Parathyroid adenoma (tissue), 2 donors: Measurements from ENCODE around the gene PTGDS.

Experiments used
- H2AFZ ChIP-seq: fragments of 300-600 bp; sonication (generic); one replicate; pipeline ENCODE4 v1.7.0; 2017; ENCODE audit warnings: antibody characterized with exemption, mild to moderate bottlenecking
- H3K27ac ChIP-seq: fragments of 300-600 bp; sonication (generic); one replicate; pipeline ENCODE4 v1.7.0; 2017
- H3K27me3 ChIP-seq: fragments of 300-600 bp; sonication (generic); one replicate; pipeline ENCODE4 v1.7.0; 2017; ENCODE audit warnings: low read length; ENCODE audit not compliant: control insufficient read depth, insufficient read depth
- H3K36me3 ChIP-seq: fragments of 300-600 bp; sonication (generic); one replicate; pipeline ENCODE4 v1.7.0; 2017; ENCODE audit warnings: low read length; ENCODE audit not compliant: control insufficient read depth, insufficient read depth
- H3K4me1 ChIP-seq: fragments of 300-600 bp; sonication (generic); one replicate; pipeline ENCODE4 v1.7.0; 2017; ENCODE audit warnings: control low read depth
- H3K4me2 ChIP-seq: fragments of 300-600 bp; sonication (generic); one replicate; pipeline ENCODE4 v1.7.0; 2017; ENCODE audit warnings: low read length
- H3K4me3 ChIP-seq: fragments of 300-600 bp; sonication (generic); one replicate; pipeline ENCODE4 v1.7.0; 2017; ENCODE audit warnings: low read depth, low read length
- H3K79me2 ChIP-seq: fragments of 300-600 bp; sonication (generic); one replicate; pipeline ENCODE4 v1.7.0; 2017; ENCODE audit warnings: control low read depth
- H3K9ac ChIP-seq: fragments of 300-600 bp; sonication (generic); one replicate; pipeline ENCODE4 v1.7.0; 2017; ENCODE audit warnings: mild to moderate bottlenecking
- H3K9me3 ChIP-seq: fragments of 300-600 bp; sonication (generic); one replicate; pipeline ENCODE4 v1.7.0; 2017; ENCODE audit warnings: low read length; ENCODE audit not compliant: control insufficient read depth
- CTCF ChIP-seq: fragments of 300-600 bp; sonication (generic); IDR thresholded peaks from one replicate; pipeline ENCODE4 v1.7.0; 2017; ENCODE audit warnings: antibody characterized with exemption, mild to moderate bottlenecking
- donor health status: primary hyperparathyroidism.

Gene PTGDS

DNA sequence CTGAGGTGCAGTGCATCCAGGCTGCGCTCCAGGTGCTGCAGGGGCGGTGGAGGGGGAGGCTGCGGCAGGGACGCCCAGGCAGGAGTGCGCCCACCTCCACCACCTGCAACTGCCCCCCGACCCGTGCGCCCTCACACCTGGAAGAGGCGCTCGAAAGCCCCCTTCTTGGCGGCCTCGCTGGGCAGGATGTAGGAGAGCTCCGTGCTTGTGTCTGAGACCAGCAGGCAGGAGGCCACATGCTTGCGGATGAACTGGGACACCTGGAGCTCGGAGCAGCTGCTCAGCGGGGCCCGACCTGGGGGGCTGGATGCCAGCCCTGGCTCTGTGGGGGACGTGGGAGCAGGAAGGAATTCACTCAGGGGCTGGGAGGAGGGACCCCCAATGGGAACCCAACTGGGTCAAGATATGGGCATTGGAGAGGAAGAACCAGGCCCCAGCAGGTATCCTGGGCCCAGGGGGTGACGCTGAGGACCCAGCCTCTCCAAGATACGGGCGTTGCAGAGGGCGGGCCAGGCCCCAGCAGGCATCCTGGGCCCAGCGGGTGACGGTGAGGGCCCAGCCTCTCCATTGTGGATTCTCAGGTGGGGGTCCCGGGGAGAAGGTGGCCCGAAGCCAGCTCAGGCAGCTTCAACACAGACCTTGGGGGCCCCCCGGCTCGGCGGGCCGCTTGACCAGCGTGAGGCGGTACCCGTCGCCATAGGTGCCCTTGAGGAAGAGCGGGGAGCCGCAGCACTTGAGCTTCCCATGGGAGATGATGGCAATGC is 37.7 kb downstream of the PTGDS start:
- Histone ChIP-seq H3K9me3 (no peaks in the 10 kb centered on the region), H3K27me3 (no peaks in the 10 kb centered on the region), H3K4me1 (no peaks in the 10 kb centered on the region), H2AFZ (no peak overlapping the region), H3K9ac (no peak overlapping the region), H3K4me3 (no peak overlapping the region), H3K4me2 (no peak overlapping the region), H3K27ac (no peak overlapping the region), H3K79me2 (no peaks in the 10 kb centered on the region), H3K36me3 (no peaks in the 10 kb centered on the region)
- no peak for TF ChIP-seq CTCF

- no peaks in the 10 kb centered on the region for H3K9me3 ChIP-seq
These were observed 38.2 kb downstream of the PTGDS start for GRCh38 chr9:137015540-137015930.

GRCh38 chr9:137015976-137016375 is 38.7 kb downstream of the PTGDS start:
- Histone ChIP-seq H3K36me3 (no peaks in the 10 kb centered on the region), H3K4me2 (no peak overlapping the region), H3K27ac (no peak overlapping the region), H3K9ac (no peak overlapping the region), H2AFZ (no peak overlapping the region), H3K4me1 (no peaks in the 10 kb centered on the region), H3K4me3 (no peak overlapping the region), H3K79me2 (no peaks in the 10 kb centered on the region), H3K9me3 (no peaks in the 10 kb centered on the region), H3K27me3 (no peaks in the 10 kb centered on the region)
- no peak for TF ChIP-seq CTCF

More at GRCh38 chr9:137015540-137015930, 38.2 kb downstream of the PTGDS start:
- Histone ChIP-seq H3K4me2 (no peak overlapping the region), H3K4me3 (no peak overlapping the region), H3K9ac (no peak overlapping the region), H3K4me1 (no peaks in the 10 kb centered on the region), H3K36me3 (no peaks in the 10 kb centered on the region), H3K27me3 (no peaks in the 10 kb centered on the region), H3K27ac (no peak overlapping the region), H2AFZ (no peak overlapping the region), H3K79me2 (no peaks in the 10 kb centered on the region)
- no peak for TF ChIP-seq CTCF

DNA sequence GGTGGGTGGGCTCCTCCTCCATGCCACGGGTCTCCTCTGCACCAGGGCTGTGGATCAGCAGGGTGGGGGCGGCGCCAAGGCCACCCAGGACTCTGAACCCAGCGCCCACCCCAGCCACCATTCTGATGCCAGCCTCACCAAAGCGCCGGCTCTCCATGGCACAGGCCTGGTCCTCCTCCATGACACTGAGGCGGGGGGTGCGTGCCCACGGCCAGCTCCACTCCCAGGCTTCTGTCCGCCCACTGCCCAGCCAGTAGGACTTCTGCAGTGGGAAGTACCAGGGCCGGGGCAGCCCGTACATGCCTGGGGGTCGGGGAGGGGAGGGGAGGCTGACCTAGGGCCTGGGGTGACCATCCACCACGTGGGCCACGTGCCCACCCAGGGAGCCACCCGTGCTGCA is 39.1 kb downstream of the PTGDS start:
- Histone ChIP-seq H3K9me3 (no peaks in the 10 kb centered on the region), H3K4me1 (no peaks in the 10 kb centered on the region), H2AFZ (no peak overlapping the region), H3K9ac (no peak overlapping the region), H3K4me3 (no peak overlapping the region), H3K36me3 (no peaks in the 10 kb centered on the region), H3K79me2 (no peaks in the 10 kb centered on the region), H3K27ac (no peak overlapping the region), H3K27me3 (no peaks in the 10 kb centered on the region), H3K4me2 (no peak overlapping the region)
- no peak for TF ChIP-seq CTCF

GRCh38 chr9:137017071-137017470 is 39.8 kb downstream of the PTGDS start:
- Histone ChIP-seq H3K4me1 (no peaks in the 10 kb centered on the region), H2AFZ (no peak overlapping the region), H3K27me3 (no peaks in the 10 kb centered on the region), H3K4me2 (no peak overlapping the region), H3K27ac (no peak overlapping the region), H3K79me2 (no peaks in the 10 kb centered on the region), H3K4me3 (no peak overlapping the region), H3K36me3 (no peaks in the 10 kb centered on the region), H3K9ac (no peak overlapping the region), H3K9me3 (no peaks in the 10 kb centered on the region)
- no peak for TF ChIP-seq CTCF
